Panc1 (cell line): ENCODE measurements around the gene GOLGA6B. TPM values are rescaled to one million over a fixed set of nuclear protein-coding genes. Genes with fewer than 3 reads are reported as not detected.

Source experiments
- ATAC-seq: fragments of 200-7000 bp; cut with Tn5 transposase; 2 replicates; pipeline ENCODE4 v1.9.1; 2020; ENCODE audit warnings: mild to moderate bottlenecking, moderate library complexity
- BruUV-seq: library from RNA; stranded (reverse); fragments of 400-500 nt; replicated peaks from 2 replicates; lab custom pipeline; 2021; lab: Mats Ljungman, UMichigan
- CTCF ChIA-PET: fragments of 300-600 bp; sonication (Branson Sonifier 250); formaldehyde crosslinking; loops from one replicate; lab custom pipeline; 2022; ENCODE audit warnings: antibody characterized with exemption; lab: Charles Lee
- POLR2A ChIA-PET: fragments of 300-600 bp; sonication (Branson Sonifier 250); formaldehyde crosslinking; loops from one replicate; lab custom pipeline; 2022; ENCODE audit warnings: antibody characterized with exemption; lab: Charles Lee
- DNase-seq: peaks from one replicate; pipeline ENCODE4 v3.0.0-alpha.2; 2010; ENCODE audit warnings: low read depth, low spot score
- H3K27ac ChIP-seq: 2 replicates; pipeline ENCODE4 v1.5.1; 2011; ENCODE audit warnings: mild to moderate bottlenecking, low read length, inconsistent platforms
- H3K27me3 ChIP-seq: fragments of 200-500 bp; sonication (Bioruptor generic); 2 replicates; pipeline ENCODE4 v1.6.0; 2014; ENCODE audit warnings: low read length, inconsistent platforms; ENCODE audit not compliant: control insufficient read depth, insufficient read depth
- H3K36me3 ChIP-seq: fragments of 200-500 bp; sonication (Bioruptor generic); 2 replicates; pipeline ENCODE4 v1.5.1; 2014; ENCODE audit warnings: inconsistent platforms, mild to moderate bottlenecking, low read length, moderate library complexity; ENCODE audit not compliant: control insufficient read depth, insufficient read depth
- H3K4me1 ChIP-seq: 2 replicates; pipeline ENCODE4 v1.5.1; 2011; ENCODE audit warnings: inconsistent platforms, mild to moderate bottlenecking, low read length, moderate library complexity; ENCODE audit not compliant: control insufficient read depth, insufficient read depth
- H3K4me3 ChIP-seq, 2 experiments: 2 replicates each; pipeline ENCODE4 v1.5.1; 2011 to 2012; ENCODE audit warnings: low read depth in 2 of 2, low read length in 2 of 2, mild to moderate bottlenecking in 2 of 2, inconsistent platforms in 1 of 2, moderate library complexity in 1 of 2
- H3K9me3 ChIP-seq: fragments of 200-500 bp; sonication (Bioruptor generic); 2 replicates; pipeline ENCODE4 v1.5.1; 2014; ENCODE audit warnings: low read depth, mild to moderate bottlenecking, inconsistent platforms, low read length, moderate library complexity; ENCODE audit not compliant: control insufficient read depth, insufficient read depth
- CTCF ChIP-seq: fragments of 450-650 bp; IDR thresholded peaks from 2 replicates; pipeline ENCODE4 v1.5.1; 2017; ENCODE audit warnings: mild to moderate bottlenecking
- POLR2AphosphoS5 ChIP-seq: IDR thresholded peaks from 2 replicates; pipeline ENCODE4 v1.6.1; 2012; ENCODE audit warnings: mild to moderate bottlenecking, low read depth, low read length, moderate library complexity
- REST ChIP-seq, 2 experiments: IDR thresholded peaks; 2 replicates each; pipeline ENCODE4 v1.6.1; 2011 to 2012; ENCODE audit warnings: low read depth in 2 of 2, control low read depth in 1 of 2, low read length in 1 of 2, mild to moderate bottlenecking in 1 of 2, moderate library complexity in 1 of 2; ENCODE audit not compliant: insufficient read depth in 1 of 2
- SIN3A ChIP-seq: IDR thresholded peaks from 2 replicates; pipeline ENCODE4 v1.6.1; 2012; ENCODE audit warnings: low read depth, mild to moderate bottlenecking, low read length, moderate library complexity, borderline replicate concordance; ENCODE audit not compliant: insufficient read depth
- TCF7L2 ChIP-seq: IDR thresholded peaks from 2 replicates; pipeline ENCODE4 v1.6.1; 2011; ENCODE audit warnings: mild to moderate bottlenecking, low read depth, low read length, inconsistent platforms
- in situ Hi-C: cut with HindIII; loops from 2 replicates; pipeline ENCODE4 v1.10.0; 2016; ENCODE audit warnings: low sequenced_read_pairs, low pct_unique_long_range_greater_than_20kb
- intact Hi-C: fragments of 100-400 bp; cut with micrococcal nuclease; formaldehyde crosslinking; loops from one replicate; pipeline ENCODE4 v1.10.0; 2022; ENCODE audit not compliant: unreplicated experiment
- total RNA-seq: library from RNA; stranded (reverse); gene quantifications from one replicate; pipeline ENCODE4 v1.2.1, GENCODE V29; 2021; ENCODE audit not compliant: unreplicated experiment

The GOLGA6B gene
- total RNA-seq, 1 experiment from 2014 or later: not detected

- ATAC-seq (no peak), DNase-seq (no peak)
- no peak overlapping the region for H3K4me3 ChIP-seq
- H3K9me3 ChIP-seq: no peaks in the 10 kb centered on the region
- no peaks in the 10 kb centered on the region for H3K4me1 ChIP-seq
- no peak overlapping the region for H3K27ac ChIP-seq
- no peaks in the 10 kb centered on the region for H3K36me3 ChIP-seq
- CTCF ChIA-PET: no interaction called here
- in situ Hi-C loops (no loop called here), intact Hi-C loops (no loop called here)
- H3K27me3 ChIP-seq: no peaks in the 10 kb centered on the region; the same call in 1 of the 2 replicates
- POLR2A ChIA-PET: no interaction called here
- no TSS peak for BruUV-seq
- TF ChIP-seq TCF7L2 (no peak), SIN3A (no peak), CTCF (no peak), POLR2AphosphoS5 (no peak), REST (IDR thresholded peaks at IDR 0.05; ENCODE audit: insufficient read depth in 1 of 2, low read depth in 2 of 2, low read length in 1 of 2) (no peak)
Measured at GRCh38 chr15:72676838-72677237, 22.3 kb downstream of the GOLGA6B start.

- Histone ChIP-seq H3K9me3 (no peaks in the 10 kb centered on the region), H3K27me3 (no peaks in the 10 kb centered on the region), H3K4me1 (peaks cover 4% of the 10 kb centered on the region), H3K36me3 (no peaks in the 10 kb centered on the region; the same call in 1 of the 2 replicates), H3K4me3 (no peak overlapping the region), H3K27ac (no peak overlapping the region)
- in situ Hi-C loops (no loop called here), intact Hi-C loops (no loop called here)
- POLR2A ChIA-PET: interaction anchor here (0.6 kb wide), 1 partner anchor 21 kb away, joined by 3 read pairs; no protein-coding TSS in a partner anchor
- no peak for ATAC-seq
- CTCF ChIA-PET: interaction anchor here (0.6 kb wide), 1 partner anchor 155 kb away, joined by 10 read pairs; no protein-coding TSS in a partner anchor
- DNase-seq: no peak
- TF ChIP-seq POLR2AphosphoS5 (no peak), SIN3A (no peak), TCF7L2 (no peak), REST (IDR thresholded peaks at IDR 0.05; ENCODE audit: insufficient read depth in 1 of 2, low read depth in 2 of 2, low read length in 1 of 2) (no peak), CTCF (no peak)
- BruUV-seq: no TSS peak
Measured at GRCh38 chr15:72680931-72681330, 26.4 kb downstream of the GOLGA6B start.
